LNCAP (cell line): ENCODE measurements around the gene MACROH2A1.

Experiments
- CTCF ChIP-seq: fragments of 450-650 bp; IDR thresholded peaks from 2 replicates; pipeline ENCODE4 v1.5.1; 2017; ENCODE audit warnings: mild to moderate bottlenecking

Gene MACROH2A1

GRCh38 chr5:135377751-135378680 is 21.0 kb downstream of the MACROH2A1 start:
- no peak for TF ChIP-seq CTCF

- no peak for TF ChIP-seq CTCF
These were observed 21.9 kb downstream of the MACROH2A1 start for GRCh38 chr5:135376961-135377624.

- TF ChIP-seq CTCF, result no peak
These were observed 23.8 kb downstream of the MACROH2A1 start for GRCh38 chr5:135375040-135375793.

GRCh38 chr5:135373736-135374515 is 25.1 kb downstream of the MACROH2A1 start:
- no peak for TF ChIP-seq CTCF

GRCh38 chr5:135372654-135373381 is 26.2 kb downstream of the MACROH2A1 start:
- TF ChIP-seq CTCF, result no peak

- TF ChIP-seq CTCF, result no peak
These were observed 27.3 kb downstream of the MACROH2A1 start for GRCh38 chr5:135371622-135372232.
